ENCODE results near the gene IL27RA.
"Not testable (repeated sequence)": the region's sequence is repeated elsewhere in the genome, so short reads cannot be mapped to it uniquely, and the experiment has no call there.

IL27RA gene

DNA sequence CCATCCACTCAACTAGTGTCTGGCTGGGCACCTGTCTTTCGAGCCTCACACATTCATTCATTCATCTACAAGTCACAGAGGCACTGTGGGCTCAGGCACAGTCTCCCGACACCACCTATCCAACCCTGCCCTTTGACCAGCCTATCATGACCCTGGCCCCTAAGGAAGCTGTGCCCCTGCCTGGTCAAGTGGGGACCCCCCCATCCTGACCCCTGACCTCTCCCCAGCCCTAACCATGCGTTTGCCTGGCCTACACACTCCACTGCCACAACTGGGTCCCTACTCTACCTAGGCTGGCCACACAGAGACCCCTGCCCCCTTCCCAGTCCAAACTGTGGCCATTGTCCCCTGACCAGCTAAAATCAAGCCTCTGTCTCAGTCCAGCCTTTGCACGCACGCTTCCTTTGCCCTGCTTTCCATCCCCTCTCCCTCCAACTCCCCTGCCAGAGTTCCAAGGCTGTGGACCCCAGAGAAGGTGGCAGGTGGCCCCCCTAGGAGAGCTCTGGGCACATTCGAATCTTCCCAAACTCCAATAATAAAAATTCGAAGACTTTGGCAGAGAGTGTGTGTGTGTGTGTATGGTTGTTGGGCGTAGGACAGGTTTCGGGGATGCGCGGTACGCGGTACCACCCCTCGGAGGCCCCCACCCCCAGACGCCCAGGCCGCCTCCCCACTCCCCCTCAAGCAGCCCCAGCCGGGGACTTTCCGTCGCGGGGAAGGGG is 404 bp upstream of the IL27RA start:
- Histone ChIP-seq H3K27ac (ENCODE audit: low read depth, low read length) (no peak overlapping the region), H4K12ac (ENCODE audit: low read depth, low read length) (no peak overlapping the region), H4K8ac (ENCODE audit: low read depth, low read length) (no peak overlapping the region), H3K23ac (ENCODE audit: low read length) (no peak overlapping the region), H3K9me3 (ENCODE audit: insufficient read depth, low read depth, low read length) (no peaks in the 10 kb centered on the region), H2AK5ac (ENCODE audit: low read length) (no peak overlapping the region), H3K4me2 (ENCODE audit: low read length) (peak overlapping the region; percentile 77), H4K91ac (ENCODE audit: low read depth, low read length) (peak overlapping the region; percentile 77), H3K14ac (ENCODE audit: low read length) (no peak overlapping the region), H2BK120ac (ENCODE audit: insufficient read depth, low read length, poor library complexity) (no peak overlapping the region), H3K79me1 (ENCODE audit: low read length) (peaks cover 7% of the 10 kb centered on the region), H3K4me3 (ENCODE audit: low read depth, low read length) (no peak overlapping the region), H3K4me1 (ENCODE audit: control insufficient read depth in 1 of 2, insufficient read depth in 2 of 2, low read length in 2 of 2) (peaks cover 3% of the 10 kb centered on the region in 2 experiments), H2BK12ac (ENCODE audit: low read length) (no peak overlapping the region), H3K79me2 (ENCODE audit: control insufficient read depth, insufficient read depth, low read length, poor library complexity) (peaks cover 3% of the 10 kb centered on the region), H2BK5ac (ENCODE audit: low read depth, low read length, poor library complexity) (no peak overlapping the region), H3K36me3 (ENCODE audit: control insufficient read depth in 1 of 2, insufficient read depth in 2 of 2, low read length in 2 of 2) (no peaks in the 10 kb centered on the region), H2AFZ (ENCODE audit: insufficient read depth, low read length, poor library complexity) (peak overlapping the region; percentile 94), H3K18ac (ENCODE audit: low read length) (no peak overlapping the region), H3K4ac (ENCODE audit: low read depth, low read length) (no peak overlapping the region), H3K27me3 (ENCODE audit: insufficient read depth, low read length) (no peaks in the 10 kb centered on the region), H3K9ac (ENCODE audit: low read length) (no peak overlapping the region)
- DNase-seq = no peak
- WGBS (ENCODE audit: extremely low coverage, insufficient coverage, insufficient read length) = no CpG with 5 or more reads among the region's 20 CpGs

GRCh38 chr19:14033946-14034345 is 2.4 kb downstream of the IL27RA start:
- Histone ChIP-seq H2BK12ac (ENCODE audit: low read length) (no peak overlapping the region), H3K9ac (ENCODE audit: low read length) (no peak overlapping the region), H2BK5ac (ENCODE audit: low read depth, low read length, poor library complexity) (no peak overlapping the region), H3K27ac (ENCODE audit: low read depth, low read length) (no peak overlapping the region), H2BK120ac (ENCODE audit: insufficient read depth, low read length, poor library complexity) (no peak overlapping the region), H4K91ac (ENCODE audit: low read depth, low read length) (no peak overlapping the region), H3K79me2 (ENCODE audit: control insufficient read depth, insufficient read depth, low read length, poor library complexity) (peaks cover 3% of the 10 kb centered on the region), H4K8ac (ENCODE audit: low read depth, low read length) (no peak overlapping the region), H3K79me1 (ENCODE audit: low read length) (peaks cover 7% of the 10 kb centered on the region), H3K23ac (ENCODE audit: low read length) (no peak overlapping the region), H3K4me2 (ENCODE audit: low read length) (no peak overlapping the region), H3K9me3 (ENCODE audit: insufficient read depth, low read depth, low read length) (no peaks in the 10 kb centered on the region), H3K36me3 (ENCODE audit: control insufficient read depth in 1 of 2, insufficient read depth in 2 of 2, low read length in 2 of 2) (no peaks in the 10 kb centered on the region), H2AFZ (ENCODE audit: insufficient read depth, low read length, poor library complexity) (no peak overlapping the region), H3K4me3 (ENCODE audit: low read depth, low read length) (no peak overlapping the region), H3K27me3 (ENCODE audit: insufficient read depth, low read length) (no peaks in the 10 kb centered on the region), H2AK5ac (ENCODE audit: low read length) (no peak overlapping the region), H3K18ac (ENCODE audit: low read length) (no peak overlapping the region), H3K4me1 (ENCODE audit: control insufficient read depth in 1 of 2, insufficient read depth in 2 of 2, low read length in 2 of 2) (peaks cover 3% of the 10 kb centered on the region in 2 experiments), H3K14ac (ENCODE audit: low read length) (no peak overlapping the region), H3K4ac (ENCODE audit: low read depth, low read length) (no peak overlapping the region), H4K12ac (ENCODE audit: low read depth, low read length) (no peak overlapping the region)
- no CpG with 5 or more reads among the region's 2 CpGs for WGBS (ENCODE audit: extremely low coverage, insufficient coverage, insufficient read length)
- DNase-seq = peak in 1 of 2 donors; percentile 59

- not testable (repeated sequence) for H4K91ac ChIP-seq (ENCODE audit: low read depth, low read length); H3K14ac ChIP-seq (ENCODE audit: low read length); H3K4me3 ChIP-seq (ENCODE audit: low read depth, low read length); H3K79me2 ChIP-seq (ENCODE audit: control insufficient read depth, insufficient read depth, low read length, poor library complexity); H3K18ac ChIP-seq (ENCODE audit: low read length); H3K4ac ChIP-seq (ENCODE audit: low read depth, low read length); H3K27ac ChIP-seq (ENCODE audit: low read depth, low read length); H3K27me3 ChIP-seq (ENCODE audit: insufficient read depth, low read length); H2BK5ac ChIP-seq (ENCODE audit: low read depth, low read length, poor library complexity); H2BK12ac ChIP-seq (ENCODE audit: low read length); H2AFZ ChIP-seq (ENCODE audit: insufficient read depth, low read length, poor library complexity); H2AK5ac ChIP-seq (ENCODE audit: low read length); H3K23ac ChIP-seq (ENCODE audit: low read length); H3K4me1 ChIP-seq (ENCODE audit: control insufficient read depth in 1 of 2, insufficient read depth in 2 of 2, low read length in 2 of 2); H2BK120ac ChIP-seq (ENCODE audit: insufficient read depth, low read length, poor library complexity); H3K36me3 ChIP-seq (ENCODE audit: control insufficient read depth in 1 of 2, insufficient read depth in 2 of 2, low read length in 2 of 2); H3K79me1 ChIP-seq (ENCODE audit: low read length); H3K4me2 ChIP-seq (ENCODE audit: low read length); H3K9me3 ChIP-seq (ENCODE audit: insufficient read depth, low read depth, low read length); H4K12ac ChIP-seq (ENCODE audit: low read depth, low read length); H3K9ac ChIP-seq (ENCODE audit: low read length); H4K8ac ChIP-seq (ENCODE audit: low read depth, low read length)
- DNase-seq = peak in 1 of 2 donors; percentile 70
- WGBS (ENCODE audit: extremely low coverage, insufficient coverage, insufficient read length) = no CpG with 5 or more reads among the region's 12 CpGs
Observed at GRCh38 chr19:14035159-14035558, 3.6 kb downstream of the IL27RA start.

DNA sequence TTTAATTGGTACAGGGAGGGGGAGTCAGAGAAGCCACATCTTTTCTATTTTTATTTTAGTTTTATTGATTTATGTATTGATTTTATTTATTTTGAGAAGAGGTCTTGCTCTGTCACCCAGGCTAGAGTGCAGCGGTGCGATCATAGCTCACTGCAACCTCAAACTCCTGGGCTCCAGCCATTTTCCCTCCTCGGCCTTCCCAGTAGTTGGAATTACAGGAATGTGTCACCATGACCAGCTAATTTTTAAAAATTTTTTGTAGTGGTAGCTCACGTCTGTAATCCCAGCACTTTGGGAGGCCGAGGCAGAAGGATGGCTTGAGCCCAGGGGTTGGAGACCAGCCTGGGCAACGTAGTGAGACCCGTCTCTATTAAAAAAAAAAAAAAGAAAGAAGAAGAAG is 4.1 kb downstream of the IL27RA start:
- no peak overlapping the region for H3K23ac ChIP-seq (ENCODE audit: low read length)
- H3K27ac ChIP-seq (ENCODE audit: low read depth, low read length) = no peak overlapping the region
- H3K9ac ChIP-seq (ENCODE audit: low read length) = no peak overlapping the region
- WGBS (ENCODE audit: extremely low coverage, insufficient coverage, insufficient read length) = no CpG with 5 or more reads among the region's 7 CpGs
- no peak overlapping the region for H3K4me2 ChIP-seq (ENCODE audit: low read length)
- H2BK120ac ChIP-seq (ENCODE audit: insufficient read depth, low read length, poor library complexity) = no peak overlapping the region
- H3K4me1 ChIP-seq (ENCODE audit: control insufficient read depth in 1 of 2, insufficient read depth in 2 of 2, low read length in 2 of 2) = peaks cover 3% of the 10 kb centered on the region in 2 experiments
- H3K4me3 ChIP-seq (ENCODE audit: low read depth, low read length) = no peak overlapping the region
- H3K9me3 ChIP-seq (ENCODE audit: insufficient read depth, low read depth, low read length) = no peaks in the 10 kb centered on the region
- H3K36me3 ChIP-seq (ENCODE audit: control insufficient read depth in 1 of 2, insufficient read depth in 2 of 2, low read length in 2 of 2) = no peaks in the 10 kb centered on the region
- no peak overlapping the region for H2AK5ac ChIP-seq (ENCODE audit: low read length)
- no peak overlapping the region for H3K4ac ChIP-seq (ENCODE audit: low read depth, low read length)
- no peak overlapping the region for H4K12ac ChIP-seq (ENCODE audit: low read depth, low read length)
- H3K79me1 ChIP-seq (ENCODE audit: low read length) = peaks cover 7% of the 10 kb centered on the region
- peaks cover 3% of the 10 kb centered on the region for H3K79me2 ChIP-seq (ENCODE audit: control insufficient read depth, insufficient read depth, low read length, poor library complexity)
- no peak overlapping the region for H2AFZ ChIP-seq (ENCODE audit: insufficient read depth, low read length, poor library complexity)
- H3K27me3 ChIP-seq (ENCODE audit: insufficient read depth, low read length) = no peaks in the 10 kb centered on the region
- H4K91ac ChIP-seq (ENCODE audit: low read depth, low read length) = no peak overlapping the region
- no peak overlapping the region for H4K8ac ChIP-seq (ENCODE audit: low read depth, low read length)
- H3K18ac ChIP-seq (ENCODE audit: low read length) = no peak overlapping the region
- H2BK12ac ChIP-seq (ENCODE audit: low read length) = no peak overlapping the region
- peak in 1 of 2 donors; percentile 78 for DNase-seq
- H3K14ac ChIP-seq (ENCODE audit: low read length) = no peak overlapping the region
- H2BK5ac ChIP-seq (ENCODE audit: low read depth, low read length, poor library complexity) = no peak overlapping the region
